ENCODE results near the gene MYL6.

Gene MYL6

GRCh38 chr12:56158029-56158925, at the start of gene MYL6:
Gene MYL6 (plus strand): TSS chr12:56158359. CDS start chr12:56158402, 43 bp downstream.
- TF ChIP-seq CTCF (IDR thresholded peaks at IDR 0.05; ENCODE audit: low read depth, low read length), result no peak
- H3K4me3 ChIP-seq (ENCODE audit: low read depth, low read length), result peak within 1 kb of the TSS; percentile 87

GRCh38 chr12:56110571-56110970, 47.6 kb upstream of the MYL6 start:
- H3K4me3 ChIP-seq (ENCODE audit: low read depth, low read length), result no peak overlapping the region
- no peak for TF ChIP-seq CTCF (IDR thresholded peaks at IDR 0.05; ENCODE audit: low read depth, low read length)

GRCh38 chr12:56114084-56114483, 44.1 kb upstream of the MYL6 start:
- H3K4me3 ChIP-seq (ENCODE audit: low read depth, low read length), result no peak overlapping the region
- TF ChIP-seq CTCF (IDR thresholded peaks at IDR 0.05; ENCODE audit: low read depth, low read length), result no peak

GRCh38 chr12:56115329-56115728, 42.8 kb upstream of the MYL6 start:
- no peak for TF ChIP-seq CTCF (IDR thresholded peaks at IDR 0.05; ENCODE audit: low read depth, low read length)
- peak overlapping the region; percentile 72 for H3K4me3 ChIP-seq (ENCODE audit: low read depth, low read length)

GRCh38 chr12:56116267-56117081, 41.7 kb upstream of the MYL6 start, which contains the start of gene RPL41:
Gene RPL41 (plus strand): TSS chr12:56116633.
- TF ChIP-seq CTCF (IDR thresholded peaks at IDR 0.05; ENCODE audit: low read depth, low read length), result no peak

GRCh38 chr12:56117082-56117706, 41.0 kb upstream of the MYL6 start:
- H3K4me3 ChIP-seq (ENCODE audit: low read depth, low read length), result peak overlapping the region; percentile 72

More at GRCh38 chr12:56116267-56117081, 41.7 kb upstream of the MYL6 start, which contains the start of gene RPL41:
- H3K4me3 ChIP-seq (ENCODE audit: low read depth, low read length), result peak within 1 kb of the TSS; percentile 72
